BE2C (cell line): Measurements from ENCODE around the gene ZSCAN25.

Source experiments
- DNase-seq: peaks from one replicate; pipeline ENCODE4 v3.0.0-alpha.2; 2020
- H3K27me3 ChIP-seq: fragments of 250-450 bp; sonication (Bioruptor Pico); 2 replicates; pipeline ENCODE4 v1.5.1; 2020; ENCODE audit warnings: mild to moderate bottlenecking
- H3K36me3 ChIP-seq: fragments of 250-450 bp; sonication (Bioruptor Pico); 2 replicates; pipeline ENCODE4 v1.5.1; 2020; ENCODE audit warnings: mild to moderate bottlenecking
- H3K4me1 ChIP-seq: fragments of 250-450 bp; sonication (Bioruptor Pico); 2 replicates; pipeline ENCODE4 v1.5.1; 2020
- H3K4me3 ChIP-seq: 2 replicates; pipeline ENCODE4 v1.5.1; 2011; ENCODE audit warnings: low read depth, low read length
- H3K9me3 ChIP-seq: fragments of 250-450 bp; sonication (Bioruptor Pico); 2 replicates; pipeline ENCODE4 v1.5.1; 2020
- CTCF ChIP-seq: IDR thresholded peaks from 2 replicates; pipeline ENCODE4 v1.5.1; 2012; ENCODE audit warnings: mild to moderate bottlenecking, low read depth, low read length

Gene ZSCAN25

GRCh38 chr7:99623091-99623693 is 6.4 kb downstream of the ZSCAN25 start:
- Histone ChIP-seq H3K4me1 (no peaks in the 10 kb centered on the region), H3K4me3 (no peak overlapping the region), H3K9me3 (no peaks in the 10 kb centered on the region), H3K27me3 (no peaks in the 10 kb centered on the region), H3K36me3 (peaks cover 95% of the 10 kb centered on the region)
- DNase-seq, result no peak
- TF ChIP-seq CTCF, result no peak

GRCh38 chr7:99623702-99624447 is 7.1 kb downstream of the ZSCAN25 start:
- DNase-seq, result no peak
- H3K4me3 ChIP-seq, result no peak overlapping the region
- H3K36me3 ChIP-seq, result peaks cover 98% of the 10 kb centered on the region
- H3K27me3 ChIP-seq, result no peaks in the 10 kb centered on the region
- no peaks in the 10 kb centered on the region for H3K9me3 ChIP-seq
- TF ChIP-seq CTCF, result no peak
- H3K4me1 ChIP-seq, result no peaks in the 10 kb centered on the region

GRCh38 chr7:99624484-99624883 is 7.7 kb downstream of the ZSCAN25 start:
- H3K4me3 ChIP-seq, result no peak overlapping the region
- no peaks in the 10 kb centered on the region for H3K4me1 ChIP-seq
- H3K27me3 ChIP-seq, result no peaks in the 10 kb centered on the region
- DNase-seq, result no peak
- peaks cover 98% of the 10 kb centered on the region for H3K36me3 ChIP-seq
- TF ChIP-seq CTCF, result no peak
- no peaks in the 10 kb centered on the region for H3K9me3 ChIP-seq

GRCh38 chr7:99625321-99625720 is 8.6 kb downstream of the ZSCAN25 start:
- Histone ChIP-seq H3K4me1 (no peaks in the 10 kb centered on the region), H3K4me3 (no peak overlapping the region), H3K36me3 (peaks cover 98% of the 10 kb centered on the region), H3K9me3 (no peaks in the 10 kb centered on the region), H3K27me3 (no peaks in the 10 kb centered on the region)
- TF ChIP-seq CTCF, result no peak
- no peak for DNase-seq

GRCh38 chr7:99625961-99626360 is 9.2 kb downstream of the ZSCAN25 start:
- no peaks in the 10 kb centered on the region for H3K9me3 ChIP-seq
- no peak overlapping the region for H3K4me3 ChIP-seq
- no peaks in the 10 kb centered on the region for H3K4me1 ChIP-seq
- H3K36me3 ChIP-seq, result peaks cover 95% of the 10 kb centered on the region
- TF ChIP-seq CTCF, result no peak
- H3K27me3 ChIP-seq, result no peaks in the 10 kb centered on the region
- no peak for DNase-seq

- Histone ChIP-seq H3K27me3 (no peaks in the 10 kb centered on the region), H3K36me3 (peaks cover 88% of the 10 kb centered on the region), H3K9me3 (no peaks in the 10 kb centered on the region), H3K4me1 (no peaks in the 10 kb centered on the region), H3K4me3 (no peak overlapping the region)
- DNase-seq, result no peak
- TF ChIP-seq CTCF, result no peak
Measured at GRCh38 chr7:99626661-99627060, 9.9 kb downstream of the ZSCAN25 start.
